Tibial artery (tissue), 4 donors: Measurements from ENCODE around the gene KCNH2.

Source experiments
- DNase-seq, 2 donors: peaks; one replicate each; pipeline ENCODE4 v3.0.0-alpha.2; 2019
- H3K27ac ChIP-seq, 2 donors: fragments of 200-600 bp; sonication (generic) in 1 of 2; 1 replicate in 1 of 2; 2 replicates in 1 of 2; pipeline ENCODE4 v1.5.1; 2018 to 2019; ENCODE audit warnings: mild to moderate bottlenecking in 1 of 2
- H3K27me3 ChIP-seq, 2 donors: fragments of 200-600 bp; sonication (generic) in 1 of 2; one replicate each; pipeline versions ENCODE4 v1.5.1 to v1.6.0; 2016 to 2019
- H3K36me3 ChIP-seq, 3 donors: fragments of 200-600 bp; sonication (generic) in 2 of 3; one replicate each; pipeline ENCODE4 v1.5.1; 2016 to 2019; ENCODE audit warnings: mild to moderate bottlenecking in 2 of 3
- H3K4me1 ChIP-seq, 4 donors: fragments of 200-600 bp; sonication (generic) in 2 of 4; 1 replicate in 3 of 4; 2 replicates in 1 of 4; pipeline ENCODE4 v1.5.1; 2016 to 2019
- H3K4me3 ChIP-seq, 2 donors: fragments of 200-600 bp; sonication (generic) in 1 of 2; 1 replicate in 1 of 2; 2 replicates in 1 of 2; pipeline ENCODE4 v1.5.1; 2018 to 2019; ENCODE audit warnings: mild to moderate bottlenecking in 2 of 2
- H3K9me3 ChIP-seq, 3 donors: fragments of 200-600 bp; sonication (generic) in 1 of 3; one replicate each; pipeline ENCODE4 v1.5.1; 2016 to 2019
- CTCF ChIP-seq, 2 experiments: fragments of 200-600 bp in 1 of 2; fragments of 450-650 bp in 1 of 2; IDR thresholded peaks; one replicate each; pipeline ENCODE4 v1.5.1; 2017 to 2019; ENCODE audit warnings: antibody characterized with exemption in 2 of 2, mild to moderate bottlenecking in 1 of 2, moderate library complexity in 1 of 2
- intact Hi-C: fragments of 100-400 bp; cut with DNase I; formaldehyde crosslinking; loops from one replicate; pipeline ENCODE4 v1.15.0; 2023; ENCODE audit warnings: low total_unique reads

The KCNH2 gene

GRCh38 chr7:150902078-150903033 lies 75.8 kb downstream of the KCNH2 start:
- Histone ChIP-seq H3K9me3 (no peaks in the 10 kb centered on the region), H3K27ac (no peak overlapping the region), H3K4me3 (no peak overlapping the region), H3K4me1 (peaks cover 0 to 15% (median 11%) of the 10 kb centered on the region in 4 donors), H3K27me3 (peaks cover 0 to 10% of the 10 kb centered on the region in 2 donors), H3K36me3 (no peaks in the 10 kb centered on the region)
- no peak for TF ChIP-seq CTCF (IDR thresholded peaks at IDR 0.05)
- intact Hi-C loops: loop anchor here (5.0 kb wide), 1 partner anchor 205 kb away; no protein-coding TSS in a partner anchor
- no peak for DNase-seq

GRCh38 chr7:150901160-150902035 lies 76.7 kb downstream of the KCNH2 start:
- intact Hi-C loops: loop anchor here (5.0 kb wide), 1 partner anchor 206 kb away; no protein-coding TSS in a partner anchor
- Histone ChIP-seq H3K4me3 (no peak overlapping the region), H3K4me1 (peaks cover 0 to 15% (median 11%) of the 10 kb centered on the region in 4 donors), H3K27ac (no peak overlapping the region), H3K36me3 (no peaks in the 10 kb centered on the region), H3K27me3 (peaks cover 0 to 20% of the 10 kb centered on the region in 2 donors), H3K9me3 (no peaks in the 10 kb centered on the region)
- no peak for DNase-seq
- TF ChIP-seq CTCF (IDR thresholded peaks at IDR 0.05): no peak

- Histone ChIP-seq H3K27ac (no peak overlapping the region), H3K4me1 (peaks cover 0 to 15% (median 11%) of the 10 kb centered on the region in 4 donors), H3K4me3 (no peak overlapping the region), H3K36me3 (no peaks in the 10 kb centered on the region), H3K27me3 (peaks cover 0 to 27% of the 10 kb centered on the region in 2 donors), H3K9me3 (no peaks in the 10 kb centered on the region)
- DNase-seq: no peak
- intact Hi-C loops: loop anchor here (5.0 kb wide), 1 partner anchor 207 kb away; no protein-coding TSS in a partner anchor
- TF ChIP-seq CTCF (IDR thresholded peaks at IDR 0.05): no peak
Observed at GRCh38 chr7:150900675-150901074, 77.4 kb downstream of the KCNH2 start.

GRCh38 chr7:150898475-150899011 lies 79.6 kb downstream of the KCNH2 start:
- DNase-seq: peak; percentile 62 to 81
- intact Hi-C loops: loop anchor here (5.0 kb wide), 1 partner anchor 109 kb away; no protein-coding TSS in a partner anchor
- Histone ChIP-seq H3K9me3 (no peaks in the 10 kb centered on the region), H3K27ac (no peak overlapping the region), H3K27me3 (peaks cover 0 to 27% of the 10 kb centered on the region in 2 donors), H3K36me3 (no peaks in the 10 kb centered on the region), H3K4me3 (no peak overlapping the region), H3K4me1 (peaks cover 0 to 8% (median 2%) of the 10 kb centered on the region in 4 donors)
- TF ChIP-seq CTCF (IDR thresholded peaks at IDR 0.05): peak; percentile 87 to 90
